ENCODE measurements around the gene GNAI1. TPM values are rescaled to one million over a fixed set of nuclear protein-coding genes. Genes with fewer than 3 reads are reported as not detected.

Gene GNAI1
- total and polyA plus RNA-seq, 2 of the 13 experiments (the other 11 are each of a cell fraction or from before 2014, with no cell fraction given): 3.5 to 5.7 TPM

- TF ChIP-seq TFE3 (CRISPR knock-in tag; IDR thresholded peaks at IDR 0.05): peak; percentile 99
- no peak for TF ChIP-seq CREB1 (IDR thresholded peaks at IDR 0.05)
- peak; percentile 41; the same call in 1 of the 2 replicates for TF ChIP-seq CREB1 (CRISPR knock-in tag; IDR thresholded peaks at IDR 0.05)
- TF ChIP-seq DPF2 (CRISPR knock-in tag; IDR thresholded peaks at IDR 0.05; ENCODE audit: borderline replicate concordance, low read depth): peak; percentile 80; the same call in 1 of the 2 replicates
- TF ChIP-seq BRCA1 (CRISPR knock-in tag; IDR thresholded peaks at IDR 0.05): no peak
- peak; percentile 48 for TF ChIP-seq MNT (IDR thresholded peaks at IDR 0.05)
- TF ChIP-seq NFRKB (IDR thresholded peaks at IDR 0.05): no peak
- peak; percentile 93 for TF ChIP-seq AHDC1 (CRISPR knock-in tag; IDR thresholded peaks at IDR 0.05; ENCODE audit: borderline replicate concordance)
- peak; percentile 48; the same call in 1 of the 2 replicates for TF ChIP-seq ZNF878 (CRISPR knock-in tag; IDR thresholded peaks at IDR 0.05)
- no peak; the same call in 1 of the 2 replicates for TF ChIP-seq REPIN1 (CRISPR knock-in tag; IDR thresholded peaks at IDR 0.05; ENCODE audit: borderline replicate concordance, low read depth)
- 0 out of 2 replicates have a peak, but pooled peaks have one; percentile 41 for TF ChIP-seq SMAD3 (CRISPR knock-in tag; IDR thresholded peaks at IDR 0.05)
- TF ChIP-seq, protein P1, sequence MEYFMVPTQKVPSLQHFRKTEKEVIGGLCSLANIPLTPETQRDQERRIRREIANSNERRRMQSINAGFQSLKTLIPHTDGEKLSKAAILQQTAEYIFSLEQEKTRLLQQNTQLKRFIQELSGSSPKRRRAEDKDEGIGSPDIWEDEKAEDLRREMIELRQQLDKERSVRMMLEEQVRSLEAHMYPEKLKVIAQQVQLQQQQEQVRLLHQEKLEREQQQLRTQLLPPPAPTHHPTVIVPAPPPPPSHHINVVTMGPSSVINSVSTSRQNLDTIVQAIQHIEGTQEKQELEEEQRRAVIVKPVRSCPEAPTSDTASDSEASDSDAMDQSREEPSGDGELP (IDR thresholded peaks at IDR 0.05; ENCODE audit: borderline replicate concordance, low read depth): peak; percentile 55; the same call in 1 of the 2 replicates
- no peak for TF ChIP-seq ZNF83 (CRISPR knock-in tag; IDR thresholded peaks at IDR 0.05; ENCODE audit: borderline replicate concordance)
- TF ChIP-seq TEAD3 (CRISPR knock-in tag; optimal IDR thresholded peaks at IDR 0.05; ENCODE audit: borderline replicate concordance): peak; percentile 98
- peak; percentile 80 for TF ChIP-seq CEBPB (IDR thresholded peaks at IDR 0.05; ENCODE audit: borderline replicate concordance, low read depth, low read length)
- TF ChIP-seq ZMYM4 (CRISPR knock-in tag; IDR thresholded peaks at IDR 0.05): peak; percentile 63; the same call in 1 of the 2 replicates
- TF ChIP-seq, protein P2, sequence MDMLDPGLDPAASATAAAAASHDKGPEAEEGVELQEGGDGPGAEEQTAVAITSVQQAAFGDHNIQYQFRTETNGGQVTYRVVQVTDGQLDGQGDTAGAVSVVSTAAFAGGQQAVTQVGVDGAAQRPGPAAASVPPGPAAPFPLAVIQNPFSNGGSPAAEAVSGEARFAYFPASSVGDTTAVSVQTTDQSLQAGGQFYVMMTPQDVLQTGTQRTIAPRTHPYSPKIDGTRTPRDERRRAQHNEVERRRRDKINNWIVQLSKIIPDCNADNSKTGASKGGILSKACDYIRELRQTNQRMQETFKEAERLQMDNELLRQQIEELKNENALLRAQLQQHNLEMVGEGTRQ (IDR thresholded peaks at IDR 0.05; ENCODE audit: low read depth, low read length): peak; percentile 77
- TF ChIP-seq, protein P2 (CRISPR knock-in tag; IDR thresholded peaks at IDR 0.05; ENCODE audit: borderline replicate concordance): peak; percentile 66; the same call in 1 of the 2 replicates
- TF ChIP-seq MEIS1 (CRISPR knock-in tag; IDR thresholded peaks at IDR 0.05; ENCODE audit: borderline replicate concordance): no peak
These were observed 75.8 kb downstream of the GNAI1 start (continued) for GRCh38 chr7:80210400-80210799.
